Neural progenitor cell (in vitro differentiated cells): Measurements from ENCODE around the gene RIPPLY2.

ENCODE experiments used
- EZH2 ChIP-seq: fragments of 200-600 bp; sonication (generic); IDR thresholded peaks from 2 replicates; pipeline ENCODE4 v1.6.1; 2017; ENCODE audit warnings: antibody characterized with exemption, mild to moderate bottlenecking, moderate library complexity
- EZH2phosphoT487 ChIP-seq: fragments of 200-600 bp; sonication (generic); IDR thresholded peaks from 2 replicates; pipeline ENCODE4 v1.6.1; 2017; ENCODE audit warnings: antibody characterized with exemption
- TF ChIP-seq, protein P1 (sequence below): fragments of 200-600 bp; sonication (generic); IDR thresholded peaks from 2 replicates; pipeline ENCODE4 v1.5.1; 2017; ENCODE audit warnings: antibody characterized with exemption, mild to moderate bottlenecking

DNA sequence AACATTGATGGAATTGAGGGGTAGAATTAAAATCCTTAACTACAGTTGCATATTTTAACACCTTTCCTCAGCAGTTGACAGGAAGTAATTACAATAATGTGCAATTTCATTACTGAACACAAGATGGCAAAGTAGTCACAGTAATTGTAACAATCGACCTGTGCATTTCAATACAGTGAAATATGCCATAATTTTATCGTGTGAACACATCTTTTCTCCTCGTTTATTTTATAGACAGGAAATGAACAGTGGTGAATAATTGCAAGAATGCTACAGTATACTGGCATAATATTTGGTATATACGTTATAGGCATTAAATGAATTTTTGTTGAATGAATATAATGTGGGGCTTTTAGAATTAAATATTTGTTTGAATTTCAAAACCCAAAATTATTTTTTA, 31.4 kb downstream of the RIPPLY2 start:
- TF ChIP-seq, protein P1, sequence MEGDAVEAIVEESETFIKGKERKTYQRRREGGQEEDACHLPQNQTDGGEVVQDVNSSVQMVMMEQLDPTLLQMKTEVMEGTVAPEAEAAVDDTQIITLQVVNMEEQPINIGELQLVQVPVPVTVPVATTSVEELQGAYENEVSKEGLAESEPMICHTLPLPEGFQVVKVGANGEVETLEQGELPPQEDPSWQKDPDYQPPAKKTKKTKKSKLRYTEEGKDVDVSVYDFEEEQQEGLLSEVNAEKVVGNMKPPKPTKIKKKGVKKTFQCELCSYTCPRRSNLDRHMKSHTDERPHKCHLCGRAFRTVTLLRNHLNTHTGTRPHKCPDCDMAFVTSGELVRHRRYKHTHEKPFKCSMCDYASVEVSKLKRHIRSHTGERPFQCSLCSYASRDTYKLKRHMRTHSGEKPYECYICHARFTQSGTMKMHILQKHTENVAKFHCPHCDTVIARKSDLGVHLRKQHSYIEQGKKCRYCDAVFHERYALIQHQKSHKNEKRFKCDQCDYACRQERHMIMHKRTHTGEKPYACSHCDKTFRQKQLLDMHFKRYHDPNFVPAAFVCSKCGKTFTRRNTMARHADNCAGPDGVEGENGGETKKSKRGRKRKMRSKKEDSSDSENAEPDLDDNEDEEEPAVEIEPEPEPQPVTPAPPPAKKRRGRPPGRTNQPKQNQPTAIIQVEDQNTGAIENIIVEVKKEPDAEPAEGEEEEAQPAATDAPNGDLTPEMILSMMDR = peak; percentile 81
- TF ChIP-seq EZH2 = no peak
- TF ChIP-seq EZH2phosphoT487 = no peak
